ENCODE results near the gene CDK2AP2. TPM values are rescaled to one million over a fixed set of nuclear protein-coding genes. Genes with fewer than 3 reads are reported as not detected.
A peak's percentile ranks its signal among the peaks of the same experiment; 100 is the strongest.
"Not testable (repeated sequence)": the region's sequence is repeated elsewhere in the genome, so short reads cannot be mapped to it uniquely, and the experiment has no call there.

The CDK2AP2 gene, protein sequence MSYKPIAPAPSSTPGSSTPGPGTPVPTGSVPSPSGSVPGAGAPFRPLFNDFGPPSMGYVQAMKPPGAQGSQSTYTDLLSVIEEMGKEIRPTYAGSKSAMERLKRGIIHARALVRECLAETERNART
- total RNA-seq (10 to 100 TPM; 13.3 to 32.9 (median 23.7) TPM), polyA plus RNA-seq (100 to 1,000 TPM in 2 of 3 donors, 10 to 100 TPM in 1; 64.9 to 126 (median 101) TPM)

DNA sequence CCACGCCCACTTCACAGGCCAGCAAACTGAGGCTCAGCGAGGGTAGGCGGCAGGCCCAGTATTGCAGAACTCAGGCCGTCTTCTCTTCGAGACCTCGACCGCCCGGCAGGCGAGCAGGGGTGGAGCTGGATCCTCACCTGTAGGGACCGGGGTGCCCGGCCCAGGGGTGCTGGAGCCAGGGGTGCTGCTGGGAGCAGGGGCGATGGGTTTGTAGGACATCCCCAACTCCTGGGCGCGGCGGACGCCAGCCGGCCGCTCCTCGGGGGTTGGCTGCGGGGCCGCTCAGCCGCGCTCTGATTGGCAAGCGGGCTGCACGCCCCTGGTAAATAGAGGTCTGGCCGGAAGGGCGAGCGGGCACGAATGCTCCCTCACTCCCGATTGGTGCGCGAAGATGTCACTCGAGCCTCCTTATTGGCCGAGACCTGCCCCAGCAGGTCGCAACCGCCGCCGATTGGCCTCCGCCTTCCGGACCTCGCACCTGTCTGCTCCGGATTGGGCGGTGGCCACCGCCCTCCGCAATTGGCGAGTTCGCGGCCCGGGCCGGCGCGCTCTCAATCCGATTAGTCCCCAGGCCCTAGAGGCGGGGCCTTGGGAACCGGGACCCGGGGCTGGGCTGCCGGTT, at the start of gene CDK2AP2:
Gene CDK2AP2, minus strand, starts transcription at position 299 of the 622 bp plus-strand sequence. Its CDS starts 80 bp downstream, at position 219.
- Histone ChIP-seq H3K4me1 (peaks cover 0 to 57% (median 48%) of the 10 kb centered on the region in 4 donors), H3K4me3 (peak within 1 kb of the TSS; percentile 66 to 81 (median 76)), H3K27me3 (peaks cover 9 to 31% (median 26%) of the 10 kb centered on the region in 3 donors), H3K36me3 (peaks cover 0 to 7% (median 0%) of the 10 kb centered on the region in 4 donors), H3K27ac (peak within 1 kb of the TSS; percentile 96 to 99 (median 97)), H3K9me3 (no peaks in the 10 kb centered on the region)
- peak; percentile 100 for DNase-seq
- WGBS, 2 donors, result 0 to 1% methylated on average over 57 of the region's 57 CpGs
- TF ChIP-seq, protein P1, sequence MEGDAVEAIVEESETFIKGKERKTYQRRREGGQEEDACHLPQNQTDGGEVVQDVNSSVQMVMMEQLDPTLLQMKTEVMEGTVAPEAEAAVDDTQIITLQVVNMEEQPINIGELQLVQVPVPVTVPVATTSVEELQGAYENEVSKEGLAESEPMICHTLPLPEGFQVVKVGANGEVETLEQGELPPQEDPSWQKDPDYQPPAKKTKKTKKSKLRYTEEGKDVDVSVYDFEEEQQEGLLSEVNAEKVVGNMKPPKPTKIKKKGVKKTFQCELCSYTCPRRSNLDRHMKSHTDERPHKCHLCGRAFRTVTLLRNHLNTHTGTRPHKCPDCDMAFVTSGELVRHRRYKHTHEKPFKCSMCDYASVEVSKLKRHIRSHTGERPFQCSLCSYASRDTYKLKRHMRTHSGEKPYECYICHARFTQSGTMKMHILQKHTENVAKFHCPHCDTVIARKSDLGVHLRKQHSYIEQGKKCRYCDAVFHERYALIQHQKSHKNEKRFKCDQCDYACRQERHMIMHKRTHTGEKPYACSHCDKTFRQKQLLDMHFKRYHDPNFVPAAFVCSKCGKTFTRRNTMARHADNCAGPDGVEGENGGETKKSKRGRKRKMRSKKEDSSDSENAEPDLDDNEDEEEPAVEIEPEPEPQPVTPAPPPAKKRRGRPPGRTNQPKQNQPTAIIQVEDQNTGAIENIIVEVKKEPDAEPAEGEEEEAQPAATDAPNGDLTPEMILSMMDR (IDR thresholded peaks at IDR 0.05), result no peak
- TF ChIP-seq POLR2AphosphoS5 (IDR thresholded peaks at IDR 0.05), result peak; percentile 88 to 96 (median 92)
- no peak for TF ChIP-seq EP300 (IDR thresholded peaks at IDR 0.05)
- TF ChIP-seq POLR2A (IDR thresholded peaks at IDR 0.05), result peak; percentile 71 to 93
- intact Hi-C loops (cut with DNase I), result loop anchor here (2.0 to 5.0 kb wide), 6 partner anchors 25 to 241 kb away; partner anchors contain the start of genes AIP, GRK2, GSTP1 and RPS6KB2

DNA sequence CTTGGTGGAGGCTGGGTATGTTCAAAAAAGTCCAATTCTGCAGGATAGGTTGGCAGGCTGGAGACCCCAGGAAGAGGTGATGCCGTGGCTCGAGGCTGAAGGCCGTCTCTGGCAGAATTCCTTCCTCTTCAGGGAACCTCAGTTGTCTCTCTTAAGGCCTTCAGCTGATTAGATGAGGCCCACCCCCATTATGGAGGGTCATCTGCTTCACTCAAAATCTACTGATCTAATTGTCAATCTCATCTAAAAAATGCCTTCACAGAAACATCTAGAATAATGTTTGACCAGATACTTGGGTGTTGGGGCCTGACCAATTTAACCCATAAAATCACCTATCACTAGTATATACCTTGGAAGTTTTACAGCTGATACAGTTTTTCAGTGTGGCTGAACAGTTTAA, 48.3 kb upstream of the CDK2AP2 start:
- H3K4me1 ChIP-seq, result no peaks in the 10 kb centered on the region
- peaks cover 0 to 3% (median 0%) of the 10 kb centered on the region in 4 donors for H3K9me3 ChIP-seq
- no peak for DNase-seq
- WGBS, 2 donors, result 80 to 84% methylated on average over 3 of the region's 3 CpGs
- intact Hi-C loops (cut with DNase I), result no loop called here
- H3K27me3 ChIP-seq, result peaks cover 0 to 6% (median 0%) of the 10 kb centered on the region in 3 donors
- TF ChIP-seq POLR2A (IDR thresholded peaks at IDR 0.05), result no peak
- TF ChIP-seq, protein P1 (IDR thresholded peaks at IDR 0.05), result no peak
- no peak for TF ChIP-seq POLR2AphosphoS5 (IDR thresholded peaks at IDR 0.05)
- TF ChIP-seq EP300 (IDR thresholded peaks at IDR 0.05), result no peak
- H3K27ac ChIP-seq, result no peak overlapping the region
- H3K4me3 ChIP-seq, result no peak overlapping the region
- H3K36me3 ChIP-seq, result no peaks in the 10 kb centered on the region

DNA sequence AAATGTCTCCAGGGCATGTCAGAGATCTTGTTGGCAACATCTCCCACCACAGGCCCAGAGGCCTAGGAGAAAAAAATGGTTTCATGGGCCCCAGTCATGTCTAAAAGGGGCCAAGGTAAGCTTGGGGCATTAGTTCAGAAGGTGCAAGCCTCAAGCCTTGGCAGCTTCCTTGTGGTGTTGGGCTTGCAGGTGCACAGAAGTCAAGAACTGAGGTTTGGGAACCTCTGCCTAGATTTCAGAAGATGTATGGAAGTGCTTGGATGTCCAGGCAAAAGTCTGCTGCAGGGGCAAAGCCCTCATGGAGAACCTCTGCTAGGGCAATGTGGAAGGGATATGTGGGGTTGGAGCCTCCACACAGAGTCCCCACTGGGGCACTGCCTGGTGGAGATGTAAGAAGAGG, 43.7 kb upstream of the CDK2AP2 start:
- H3K4me3 ChIP-seq; H3K36me3 ChIP-seq; H3K4me1 ChIP-seq; H3K27me3 ChIP-seq; H3K9me3 ChIP-seq; H3K27ac ChIP-seq; intact Hi-C loops (cut with DNase I): not testable (repeated sequence)
- peak; percentile 22 for DNase-seq

GRCh38 chr11:67551127-67551526, 43.2 kb upstream of the CDK2AP2 start:
- H3K27ac ChIP-seq, result no peak overlapping the region
- peaks cover 0 to 3% (median 0%) of the 10 kb centered on the region in 4 donors for H3K9me3 ChIP-seq
- no peaks in the 10 kb centered on the region for H3K4me1 ChIP-seq
- H3K36me3 ChIP-seq, result no peaks in the 10 kb centered on the region
- no peak overlapping the region for H3K4me3 ChIP-seq
- TF ChIP-seq POLR2AphosphoS5 (IDR thresholded peaks at IDR 0.05), result no peak
- TF ChIP-seq POLR2A (IDR thresholded peaks at IDR 0.05), result no peak
- TF ChIP-seq, protein P1 (IDR thresholded peaks at IDR 0.05), result no peak
- TF ChIP-seq EP300 (IDR thresholded peaks at IDR 0.05), result no peak
- H3K27me3 ChIP-seq, result no peaks in the 10 kb centered on the region
- intact Hi-C loops (cut with DNase I), result no loop called here
- no peak for DNase-seq

GRCh38 chr11:67548555-67549110, 40.7 kb upstream of the CDK2AP2 start:
- no peaks in the 10 kb centered on the region for H3K4me1 ChIP-seq
- H3K4me3 ChIP-seq, result no peak overlapping the region
- peaks cover 0 to 3% (median 0%) of the 10 kb centered on the region in 4 donors for H3K9me3 ChIP-seq
- intact Hi-C loops (cut with DNase I), result no loop called here
- no peak overlapping the region for H3K27ac ChIP-seq
- DNase-seq, result peak; percentile 17
- no peaks in the 10 kb centered on the region for H3K36me3 ChIP-seq
- no peak for TF ChIP-seq POLR2A (IDR thresholded peaks at IDR 0.05)
- H3K27me3 ChIP-seq, result no peaks in the 10 kb centered on the region
- WGBS, 2 donors, result 66 to 83% methylated on average over 9 of the region's 9 CpGs

GRCh38 chr11:67548112-67548511, 40.1 kb upstream of the CDK2AP2 start:
- 84 to 90% methylated on average over 4 of the region's 4 CpGs for WGBS, 2 donors
- H3K36me3 ChIP-seq; intact Hi-C loops (cut with DNase I); H3K27me3 ChIP-seq; H3K27ac ChIP-seq; H3K9me3 ChIP-seq; H3K4me3 ChIP-seq; H3K4me1 ChIP-seq: not testable (repeated sequence)
- DNase-seq, result peak; percentile 11
